ENCODE measurements around the gene CDK17. TPM values are rescaled to one million over a fixed set of nuclear protein-coding genes. Genes with fewer than 3 reads are reported as not detected.

CDK17 gene
- total and polyA plus RNA-seq, 4 donors, result 53.1 to 122 (median 60.4) TPM

DNA sequence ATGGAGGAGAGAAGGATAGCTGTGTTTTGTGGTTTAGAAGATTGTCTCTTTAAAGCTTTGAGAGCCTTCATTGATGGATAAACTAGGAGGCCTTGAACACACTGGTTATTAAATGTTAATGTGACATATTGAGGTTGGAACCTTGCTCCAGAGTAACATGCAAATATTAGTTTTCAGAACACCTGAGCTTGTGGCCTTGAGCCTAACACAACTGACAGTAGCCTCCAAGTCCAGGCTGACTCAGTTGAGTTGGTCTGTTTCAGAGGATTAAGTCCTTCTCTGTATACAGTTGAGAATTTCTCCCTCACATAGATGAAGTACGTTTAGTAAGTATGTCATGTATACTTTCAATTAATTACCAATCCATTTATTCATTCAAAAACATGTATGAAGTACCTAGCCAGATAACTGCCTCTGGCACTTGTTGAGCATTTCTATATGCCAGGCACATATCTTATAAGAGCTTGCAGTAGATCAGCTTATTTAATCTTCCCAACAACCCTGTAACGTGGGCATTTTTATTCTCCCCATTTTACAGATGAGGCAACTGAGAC lies 142.6 kb downstream of the CDK17 start:
- WGBS (ENCODE audit: insufficient coverage), result no CpG with 5 or more reads among the region's 2 CpGs
- Histone ChIP-seq H3K36me3 (ENCODE audit: control insufficient read depth, insufficient read depth, low read length) (no peaks in the 10 kb centered on the region), H3K4me1 (ENCODE audit: control insufficient read depth, insufficient read depth, low read length) (peaks cover 14% of the 10 kb centered on the region), H3K27ac (ENCODE audit: low read depth, low read length) (peak overlapping the region; percentile 43), H3K4me3 (ENCODE audit: low read depth, low read length) (no peak overlapping the region), H3K27me3 (ENCODE audit: control insufficient read depth, insufficient read depth, low read length) (no peaks in the 10 kb centered on the region), H3K9me3 (ENCODE audit: control insufficient read depth, insufficient read depth, low read length) (no peaks in the 10 kb centered on the region)
- no peak for DNase-seq (ENCODE audit: low read depth in 4 of 6, low spot score in 6 of 6)

DNA sequence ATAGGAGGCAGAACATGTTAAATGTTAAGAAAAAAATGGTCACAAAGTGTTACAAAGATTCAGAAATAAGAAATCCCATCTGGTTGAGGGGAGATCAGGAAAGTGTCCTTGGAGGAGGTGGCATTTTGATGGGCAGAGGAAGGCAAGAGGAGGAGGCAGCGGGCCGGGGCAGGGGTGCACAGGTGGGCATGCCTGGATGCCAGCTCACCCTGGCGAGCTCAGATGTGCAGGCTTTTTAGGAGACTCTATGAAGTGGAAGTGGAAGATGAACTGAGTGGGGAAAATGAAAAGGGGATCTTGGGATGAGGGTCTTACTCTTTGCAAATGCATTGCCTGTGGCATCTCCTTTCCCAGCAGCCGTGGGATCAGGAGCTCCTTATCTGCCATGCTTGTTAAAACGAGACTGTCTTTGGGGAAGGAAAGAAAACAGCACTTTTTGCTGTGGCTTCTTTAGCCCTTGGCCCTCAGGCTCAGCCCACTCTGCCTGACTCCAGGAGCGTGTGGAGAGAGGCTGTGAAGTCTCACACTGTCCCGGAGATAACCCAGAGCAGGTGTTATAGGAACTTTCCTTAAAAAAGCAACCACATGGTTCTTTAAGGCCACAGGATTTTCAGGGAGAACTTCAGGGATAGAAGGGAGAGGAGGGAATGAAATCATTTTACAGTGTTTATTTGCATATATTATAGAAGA lies 143.4 kb downstream of the CDK17 start:
- no peaks in the 10 kb centered on the region for H3K36me3 ChIP-seq (ENCODE audit: control insufficient read depth, insufficient read depth, low read length)
- no peaks in the 10 kb centered on the region for H3K27me3 ChIP-seq (ENCODE audit: control insufficient read depth, insufficient read depth, low read length)
- no peaks in the 10 kb centered on the region for H3K9me3 ChIP-seq (ENCODE audit: control insufficient read depth, insufficient read depth, low read length)
- no peak overlapping the region for H3K27ac ChIP-seq (ENCODE audit: low read depth, low read length)
- no peak overlapping the region for H3K4me3 ChIP-seq (ENCODE audit: low read depth, low read length)
- 79% methylated on average over 6 of the region's 7 CpGs for WGBS (ENCODE audit: insufficient coverage)
- DNase-seq (ENCODE audit: low read depth in 4 of 6, low spot score in 6 of 6), result no peak
- H3K4me1 ChIP-seq (ENCODE audit: control insufficient read depth, insufficient read depth, low read length), result peaks cover 14% of the 10 kb centered on the region

DNA sequence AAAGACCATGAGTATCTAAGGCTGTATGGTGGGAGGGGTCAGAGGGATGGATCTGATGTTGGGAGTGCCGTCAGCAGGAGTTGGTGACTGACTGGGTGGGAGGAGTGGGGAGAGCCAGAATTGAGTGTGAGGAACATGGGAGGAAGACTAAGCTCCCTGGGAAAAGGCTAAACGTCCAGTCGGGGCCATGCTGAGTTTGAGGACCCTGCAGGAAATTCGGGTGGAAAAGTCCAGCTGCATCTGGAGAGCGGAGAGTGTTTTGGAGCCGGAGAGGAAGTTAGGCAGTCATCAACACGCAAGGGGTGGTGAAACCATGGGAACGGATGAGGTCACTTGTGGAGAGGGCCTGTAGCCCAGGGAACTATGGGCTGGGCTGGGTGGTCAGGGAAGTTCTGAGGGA lies 145.2 kb downstream of the CDK17 start:
- Histone ChIP-seq H3K27ac (ENCODE audit: low read depth, low read length) (peak overlapping the region; percentile 3), H3K36me3 (ENCODE audit: control insufficient read depth, insufficient read depth, low read length) (no peaks in the 10 kb centered on the region)

DNA sequence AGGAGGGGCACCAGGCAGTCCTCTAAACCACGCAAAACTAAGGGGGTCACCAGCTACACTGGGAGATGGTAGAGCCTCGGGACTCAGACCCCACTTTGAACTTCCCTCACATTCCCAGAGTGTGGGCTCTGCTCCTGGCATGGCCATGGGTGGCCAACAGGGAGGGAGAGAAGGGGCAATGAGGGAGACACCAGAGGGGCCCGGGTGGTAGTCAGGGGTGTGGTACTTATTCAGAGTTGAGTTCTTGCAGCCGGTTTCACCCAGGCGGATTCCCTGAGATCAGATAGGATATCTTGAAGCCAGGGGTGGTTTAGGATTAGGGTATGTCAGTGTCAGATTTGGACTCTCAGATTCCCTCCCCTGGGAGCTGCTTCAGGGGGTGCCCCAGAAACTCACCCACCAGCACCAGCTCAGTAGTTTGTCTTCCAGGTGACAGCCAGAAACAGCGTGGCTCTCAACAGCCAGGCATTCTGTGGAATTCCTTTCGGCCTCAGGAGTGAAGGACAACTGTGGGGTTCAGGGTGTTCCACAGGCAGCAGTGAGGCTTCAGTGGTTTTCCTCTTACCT lies 150.0 kb downstream of the CDK17 start:
- 100% methylated on average over 1 of the region's 7 CpGs for WGBS (ENCODE audit: insufficient coverage)
- no peak overlapping the region for H3K4me3 ChIP-seq (ENCODE audit: low read depth, low read length)
- H3K27ac ChIP-seq (ENCODE audit: low read depth, low read length), result no peak overlapping the region
- H3K27me3 ChIP-seq (ENCODE audit: control insufficient read depth, insufficient read depth, low read length), result no peaks in the 10 kb centered on the region
- peaks cover 24% of the 10 kb centered on the region for H3K4me1 ChIP-seq (ENCODE audit: control insufficient read depth, insufficient read depth, low read length)
- H3K9me3 ChIP-seq (ENCODE audit: control insufficient read depth, insufficient read depth, low read length), result no peaks in the 10 kb centered on the region
- H3K36me3 ChIP-seq (ENCODE audit: control insufficient read depth, insufficient read depth, low read length), result peaks cover 10% of the 10 kb centered on the region
- no peak for DNase-seq (ENCODE audit: low read depth in 4 of 6, low spot score in 6 of 6)

More for the DNA sequence above, 145.2 kb downstream of the CDK17 start:
- 72% methylated on average over 8 of the region's 8 CpGs for WGBS (ENCODE audit: insufficient coverage)
- Histone ChIP-seq H3K9me3 (ENCODE audit: control insufficient read depth, insufficient read depth, low read length) (no peaks in the 10 kb centered on the region), H3K27me3 (ENCODE audit: control insufficient read depth, insufficient read depth, low read length) (no peaks in the 10 kb centered on the region), H3K4me3 (ENCODE audit: low read depth, low read length) (no peak overlapping the region), H3K4me1 (ENCODE audit: control insufficient read depth, insufficient read depth, low read length) (peaks cover 15% of the 10 kb centered on the region)
- no peak for DNase-seq (ENCODE audit: low read depth in 4 of 6, low spot score in 6 of 6)

DNA sequence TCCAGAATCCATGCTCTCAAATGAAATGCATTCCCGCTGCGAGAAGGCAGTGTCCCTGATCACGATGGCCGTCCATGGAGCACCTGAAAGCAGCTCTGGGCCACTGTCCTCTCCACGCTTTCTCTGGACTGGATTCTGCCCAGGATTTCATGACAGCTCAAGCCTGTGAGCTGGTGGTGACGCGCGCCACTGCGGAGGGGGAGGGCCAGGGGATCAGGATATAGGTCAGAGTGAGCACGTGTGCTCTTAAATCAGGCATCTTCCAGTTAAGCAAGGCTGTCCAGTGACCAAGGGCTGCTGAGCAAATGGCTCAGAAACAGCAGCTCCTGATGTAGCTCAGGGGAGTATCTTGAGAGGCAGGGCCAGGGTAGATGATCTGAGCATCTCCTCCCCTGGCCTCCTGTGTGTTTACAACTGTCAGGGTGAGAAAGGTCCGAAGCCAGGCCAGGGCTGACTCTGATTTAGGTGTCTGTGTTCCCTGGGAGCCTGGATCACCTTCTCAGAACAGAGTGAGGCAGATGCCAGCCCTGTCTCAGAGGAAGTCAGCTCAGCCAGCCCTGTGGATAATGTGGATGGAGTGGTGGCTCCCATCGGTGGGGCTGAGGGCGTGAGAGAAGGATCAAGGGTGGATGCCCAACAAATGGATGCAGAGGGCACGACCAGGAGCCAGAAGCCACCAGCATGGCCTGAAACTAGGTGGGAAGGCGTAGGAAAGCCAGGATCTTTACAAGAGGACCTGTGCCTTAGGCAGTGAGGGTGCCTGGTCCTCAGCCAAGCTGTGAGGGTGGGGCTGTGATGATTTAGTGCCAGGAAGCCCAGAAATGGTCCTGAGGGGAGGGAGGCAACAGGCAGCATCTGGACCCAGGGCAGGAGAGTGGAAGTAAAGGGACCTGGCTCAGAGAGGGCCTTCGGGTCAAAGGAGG lies 150.8 kb downstream of the CDK17 start:
- WGBS (ENCODE audit: insufficient coverage), result 72% methylated on average over 16 of the region's 16 CpGs
- H3K36me3 ChIP-seq (ENCODE audit: control insufficient read depth, insufficient read depth, low read length), result peaks cover 10% of the 10 kb centered on the region
- DNase-seq (ENCODE audit: low read depth in 4 of 6, low spot score in 6 of 6), result peak in 1 of 6 donors; percentile 70
- H3K9me3 ChIP-seq (ENCODE audit: control insufficient read depth, insufficient read depth, low read length), result no peaks in the 10 kb centered on the region
- H3K27ac ChIP-seq (ENCODE audit: low read depth, low read length), result no peak overlapping the region
- peaks cover 24% of the 10 kb centered on the region for H3K4me1 ChIP-seq (ENCODE audit: control insufficient read depth, insufficient read depth, low read length)
- H3K27me3 ChIP-seq (ENCODE audit: control insufficient read depth, insufficient read depth, low read length), result no peaks in the 10 kb centered on the region
- H3K4me3 ChIP-seq (ENCODE audit: low read depth, low read length), result no peak overlapping the region

DNA sequence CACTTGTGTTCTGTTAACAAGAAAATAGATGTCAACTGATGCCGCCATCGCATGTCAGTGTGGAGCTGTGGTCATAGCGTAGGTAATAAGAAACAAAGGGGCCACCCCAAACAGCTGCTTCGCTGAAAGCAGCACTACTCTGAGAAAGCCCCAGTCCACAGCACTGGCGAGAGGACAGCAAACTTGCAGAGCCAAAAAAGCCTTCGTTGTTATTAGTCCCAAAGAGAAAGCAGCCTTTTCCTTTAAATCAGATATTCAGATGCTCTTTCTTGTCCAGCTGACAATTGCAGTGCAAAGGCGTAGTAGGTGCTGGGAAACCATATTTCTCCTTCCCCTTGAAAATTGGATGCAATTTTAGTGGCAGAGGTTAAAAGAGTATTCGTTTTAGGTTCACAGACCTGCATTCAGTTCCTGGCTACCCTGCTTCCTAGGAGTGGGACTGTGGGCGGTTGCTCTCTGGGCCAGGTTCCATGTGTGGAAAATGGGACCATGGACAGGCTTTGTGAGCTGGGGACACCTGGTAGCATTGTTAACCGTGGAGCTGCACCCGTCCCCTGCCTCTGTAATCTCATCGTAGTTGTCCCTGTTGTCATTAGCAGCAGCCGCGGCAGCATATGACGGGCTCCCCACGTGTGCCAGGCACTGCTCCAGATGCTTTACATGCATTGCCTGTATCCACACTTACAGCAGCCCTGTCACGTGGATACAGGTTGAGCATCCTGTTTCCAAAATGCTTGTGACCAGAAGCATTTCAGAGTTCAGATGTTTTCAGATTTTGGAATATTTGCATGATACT lies 151.9 kb downstream of the CDK17 start:
- H3K36me3 ChIP-seq (ENCODE audit: control insufficient read depth, insufficient read depth, low read length), result peaks cover 10% of the 10 kb centered on the region
- H3K27me3 ChIP-seq (ENCODE audit: control insufficient read depth, insufficient read depth, low read length), result no peaks in the 10 kb centered on the region
- WGBS (ENCODE audit: insufficient coverage), result 24% methylated on average over 13 of the region's 17 CpGs
- H3K9me3 ChIP-seq (ENCODE audit: control insufficient read depth, insufficient read depth, low read length), result no peaks in the 10 kb centered on the region
- H3K4me1 ChIP-seq (ENCODE audit: control insufficient read depth, insufficient read depth, low read length), result peaks cover 24% of the 10 kb centered on the region
- H3K27ac ChIP-seq (ENCODE audit: low read depth, low read length), result no peak overlapping the region
- peak in 1 of 6 donors; percentile 84 for DNase-seq (ENCODE audit: low read depth in 4 of 6, low spot score in 6 of 6)
- H3K4me3 ChIP-seq (ENCODE audit: low read depth, low read length), result no peak overlapping the region

DNA sequence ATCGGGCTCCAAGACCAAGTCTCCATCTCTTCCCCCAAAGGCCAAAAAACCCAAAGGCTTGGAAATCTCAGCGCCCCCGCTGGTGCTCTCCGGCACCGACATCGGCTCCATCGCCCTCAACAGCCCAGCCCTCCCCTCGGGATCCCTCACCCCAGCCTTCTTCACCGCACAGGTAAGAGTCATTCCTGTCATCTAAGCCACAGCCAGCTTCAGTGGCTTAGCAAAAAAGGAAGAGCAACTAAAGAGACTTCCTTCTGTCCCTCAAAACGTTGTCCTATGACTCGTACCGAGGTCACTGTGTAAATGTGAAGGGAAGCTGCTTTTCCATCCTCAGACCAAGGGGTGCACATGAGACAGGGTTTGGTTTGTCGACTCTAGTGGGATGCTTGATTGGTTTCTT lies 152.7 kb downstream of the CDK17 start:
- no peak for DNase-seq (ENCODE audit: low read depth in 4 of 6, low spot score in 6 of 6)
- no peak overlapping the region for H3K4me3 ChIP-seq (ENCODE audit: low read depth, low read length)
- no peak overlapping the region for H3K27ac ChIP-seq (ENCODE audit: low read depth, low read length)
- peaks cover 24% of the 10 kb centered on the region for H3K4me1 ChIP-seq (ENCODE audit: control insufficient read depth, insufficient read depth, low read length)
- H3K27me3 ChIP-seq (ENCODE audit: control insufficient read depth, insufficient read depth, low read length), result no peaks in the 10 kb centered on the region
- H3K36me3 ChIP-seq (ENCODE audit: control insufficient read depth, insufficient read depth, low read length), result peaks cover 10% of the 10 kb centered on the region
- H3K9me3 ChIP-seq (ENCODE audit: control insufficient read depth, insufficient read depth, low read length), result no peaks in the 10 kb centered on the region
- 97% methylated on average over 12 of the region's 13 CpGs for WGBS (ENCODE audit: insufficient coverage)

DNA sequence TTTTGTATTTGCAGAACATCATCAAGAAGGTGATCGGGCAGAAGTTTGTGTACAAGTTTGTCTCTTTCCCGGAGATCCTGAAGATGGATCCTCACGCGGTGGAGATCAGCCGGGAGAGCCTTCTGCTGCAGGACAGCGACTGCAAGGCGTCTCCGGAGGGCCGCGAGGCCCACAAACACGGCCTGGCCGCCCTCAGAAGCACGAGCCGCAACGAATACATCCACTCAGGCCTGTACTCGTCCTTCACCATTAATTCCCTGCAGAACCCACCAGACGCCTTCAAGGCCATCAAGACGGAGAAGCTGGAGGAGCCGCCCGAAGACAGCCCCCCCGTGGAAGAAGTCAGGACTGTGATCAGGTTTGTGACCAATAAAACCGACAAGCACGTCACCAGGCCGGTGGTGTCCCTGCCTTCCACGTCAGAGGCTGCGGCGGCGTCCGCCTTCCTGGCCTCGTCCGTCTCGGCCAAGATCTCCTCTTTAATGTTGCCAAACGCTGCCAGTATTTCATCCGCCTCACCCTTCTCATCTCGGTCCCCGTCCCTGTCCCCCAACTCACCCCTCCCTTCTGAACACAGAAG lies 153.2 kb downstream of the CDK17 start:
- Histone ChIP-seq H3K36me3 (ENCODE audit: control insufficient read depth, insufficient read depth, low read length) (peaks cover 10% of the 10 kb centered on the region), H3K4me3 (ENCODE audit: low read depth, low read length) (no peak overlapping the region), H3K27ac (ENCODE audit: low read depth, low read length) (no peak overlapping the region), H3K27me3 (ENCODE audit: control insufficient read depth, insufficient read depth, low read length) (no peaks in the 10 kb centered on the region), H3K9me3 (ENCODE audit: control insufficient read depth, insufficient read depth, low read length) (no peaks in the 10 kb centered on the region), H3K4me1 (ENCODE audit: control insufficient read depth, insufficient read depth, low read length) (peaks cover 24% of the 10 kb centered on the region)
- no peak for DNase-seq (ENCODE audit: low read depth in 4 of 6, low spot score in 6 of 6)
- 95% methylated on average over 33 of the region's 36 CpGs for WGBS (ENCODE audit: insufficient coverage)

DNA sequence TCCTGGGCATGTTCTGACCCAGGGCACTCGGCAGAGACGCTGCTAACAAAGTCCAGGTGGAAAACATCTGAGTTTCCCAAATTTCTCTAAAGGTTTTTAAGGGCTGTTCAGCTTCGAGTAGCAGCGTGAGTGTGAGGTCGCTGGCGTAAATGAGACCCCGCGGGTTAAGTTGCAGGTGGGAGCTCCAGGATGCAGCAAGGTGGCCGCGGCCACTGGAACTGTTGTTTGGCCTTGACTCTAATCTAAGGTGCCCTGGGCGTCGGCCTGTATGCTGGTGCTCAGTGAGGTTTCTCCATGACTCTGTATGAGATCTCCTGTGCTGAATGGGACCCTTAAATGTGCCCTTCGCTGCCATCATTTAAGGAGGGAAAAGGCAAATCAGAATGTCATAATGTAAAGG lies 155.4 kb downstream of the CDK17 start:
- Histone ChIP-seq H3K9me3 (ENCODE audit: control insufficient read depth, insufficient read depth, low read length) (no peaks in the 10 kb centered on the region), H3K36me3 (ENCODE audit: control insufficient read depth, insufficient read depth, low read length) (peaks cover 10% of the 10 kb centered on the region), H3K4me1 (ENCODE audit: control insufficient read depth, insufficient read depth, low read length) (peaks cover 27% of the 10 kb centered on the region), H3K27me3 (ENCODE audit: control insufficient read depth, insufficient read depth, low read length) (no peaks in the 10 kb centered on the region), H3K27ac (ENCODE audit: low read depth, low read length) (no peak overlapping the region), H3K4me3 (ENCODE audit: low read depth, low read length) (no peak overlapping the region)
- 83% methylated on average over 12 of the region's 13 CpGs for WGBS (ENCODE audit: insufficient coverage)
- no peak for DNase-seq (ENCODE audit: low read depth in 4 of 6, low spot score in 6 of 6)

All from spinal cord (tissue), 10 donors.